ENCODE data around the gene BCAP31.
"Not testable (repeated sequence)": the region's sequence is repeated elsewhere in the genome, so short reads cannot be mapped to it uniquely, and the experiment has no call there.

Gene BCAP31

DNA sequence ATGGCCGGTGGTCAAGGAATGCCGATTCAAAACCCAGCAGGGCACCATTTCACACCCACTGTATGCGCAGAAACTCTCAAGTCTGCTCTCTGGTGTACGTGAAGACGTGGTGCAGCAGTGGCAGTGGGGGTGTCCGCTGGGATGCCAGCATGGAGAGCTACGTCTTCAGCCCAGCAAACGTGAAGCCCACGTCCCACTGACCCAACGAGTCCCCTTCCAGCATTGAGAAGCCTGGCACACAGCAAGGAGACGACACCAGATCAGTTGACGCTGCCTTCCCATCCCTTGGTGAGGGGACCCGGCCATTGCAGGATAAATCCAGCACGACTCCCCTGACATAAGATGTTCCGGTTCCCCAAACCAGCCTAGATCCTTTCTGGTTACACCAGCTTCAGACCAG lies 37.7 kb upstream of the BCAP31 start:
- Histone ChIP-seq H3K4me1 (ENCODE audit: insufficient read depth, poor library complexity, severe bottlenecking) (no peaks in the 10 kb centered on the region), H3K36me3 (ENCODE audit: low read depth) (no peaks in the 10 kb centered on the region), H3K27ac (ENCODE audit: poor library complexity, severe bottlenecking) (no peak overlapping the region), H3K4me3 (ENCODE audit: severe bottlenecking) (no peak overlapping the region), H3K9me3 (ENCODE audit: severe bottlenecking) (no peaks in the 10 kb centered on the region), H3K27me3 (ENCODE audit: insufficient read depth, poor library complexity, severe bottlenecking) (no peaks in the 10 kb centered on the region)
- no peak for TF ChIP-seq CTCF (IDR thresholded peaks at IDR 0.05; ENCODE audit: poor library complexity, severe bottlenecking)
- DNase-seq (ENCODE audit: low spot score) (no peak), ATAC-seq (ENCODE audit: low read depth) (no peak)

GRCh38 chrX:153755136-153755535 lies 30.9 kb upstream of the BCAP31 start:
- Histone ChIP-seq H3K4me3 (ENCODE audit: severe bottlenecking) (no peak overlapping the region), H3K9me3 (ENCODE audit: severe bottlenecking) (no peaks in the 10 kb centered on the region), H3K4me1 (ENCODE audit: insufficient read depth, poor library complexity, severe bottlenecking) (no peaks in the 10 kb centered on the region), H3K36me3 (ENCODE audit: low read depth) (no peaks in the 10 kb centered on the region), H3K27me3 (ENCODE audit: insufficient read depth, poor library complexity, severe bottlenecking) (no peaks in the 10 kb centered on the region), H3K27ac (ENCODE audit: poor library complexity, severe bottlenecking) (no peak overlapping the region)
- no peak for TF ChIP-seq CTCF (IDR thresholded peaks at IDR 0.05; ENCODE audit: poor library complexity, severe bottlenecking)
- ATAC-seq (ENCODE audit: low read depth) = no peak
- no peak for DNase-seq (ENCODE audit: low spot score)

GRCh38 chrX:153750127-153750774 lies 26.1 kb upstream of the BCAP31 start:
- ATAC-seq (ENCODE audit: low read depth) (no peak), DNase-seq (ENCODE audit: low spot score) (no peak)
- Histone ChIP-seq H3K4me1 (ENCODE audit: insufficient read depth, poor library complexity, severe bottlenecking) (no peaks in the 10 kb centered on the region), H3K36me3 (ENCODE audit: low read depth) (no peaks in the 10 kb centered on the region), H3K9me3 (ENCODE audit: severe bottlenecking) (no peaks in the 10 kb centered on the region), H3K27me3 (ENCODE audit: insufficient read depth, poor library complexity, severe bottlenecking) (no peaks in the 10 kb centered on the region), H3K27ac (ENCODE audit: poor library complexity, severe bottlenecking) (no peak overlapping the region), H3K4me3 (ENCODE audit: severe bottlenecking) (no peak overlapping the region)
- no peak for TF ChIP-seq CTCF (IDR thresholded peaks at IDR 0.05; ENCODE audit: poor library complexity, severe bottlenecking)

DNA sequence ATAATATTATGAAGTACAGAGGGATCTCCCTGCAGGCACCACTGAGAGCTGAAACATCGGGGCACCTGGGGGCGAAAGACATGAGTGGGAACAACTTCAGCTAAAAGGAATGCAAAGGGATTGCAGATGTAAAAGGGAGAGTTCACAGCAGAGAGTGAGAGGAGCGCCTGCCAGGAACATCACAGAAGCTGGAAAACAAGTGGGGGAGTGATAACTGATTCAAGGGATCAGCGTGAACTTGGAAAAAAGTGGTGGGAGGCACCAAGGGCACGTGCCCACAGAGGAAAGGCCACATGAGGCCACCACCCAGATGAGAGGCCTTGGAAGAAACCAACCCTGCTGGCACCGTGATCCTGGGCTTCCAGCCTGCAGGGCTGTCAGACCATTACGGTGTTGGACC lies 24.8 kb upstream of the BCAP31 start:
- not testable (repeated sequence) for H3K9me3 ChIP-seq (ENCODE audit: severe bottlenecking); H3K4me3 ChIP-seq (ENCODE audit: severe bottlenecking); H3K27ac ChIP-seq (ENCODE audit: poor library complexity, severe bottlenecking); H3K36me3 ChIP-seq (ENCODE audit: low read depth); ATAC-seq (ENCODE audit: low read depth); H3K4me1 ChIP-seq (ENCODE audit: insufficient read depth, poor library complexity, severe bottlenecking); H3K27me3 ChIP-seq (ENCODE audit: insufficient read depth, poor library complexity, severe bottlenecking); DNase-seq (ENCODE audit: low spot score)

DNA sequence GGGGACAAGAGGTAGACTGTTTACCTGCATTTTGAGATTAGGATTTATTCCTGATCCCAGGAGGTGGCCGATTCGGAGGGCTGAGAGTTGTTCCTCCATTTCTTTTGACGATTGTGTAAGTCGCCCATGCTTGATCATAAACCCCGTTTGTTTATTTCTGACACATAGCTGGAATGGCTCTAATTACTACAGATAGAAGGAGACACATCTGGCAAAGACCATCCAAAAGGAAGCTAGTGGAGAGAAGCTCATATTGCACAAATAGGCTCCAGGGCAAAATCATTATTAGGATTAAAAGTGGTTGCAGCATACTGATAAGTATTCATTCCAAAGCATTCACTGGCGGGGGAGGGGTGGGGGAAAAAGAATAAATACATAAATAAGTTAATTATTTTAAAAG lies 22.8 kb upstream of the BCAP31 start:
- not testable (repeated sequence) for ATAC-seq (ENCODE audit: low read depth); H3K27me3 ChIP-seq (ENCODE audit: insufficient read depth, poor library complexity, severe bottlenecking); H3K4me1 ChIP-seq (ENCODE audit: insufficient read depth, poor library complexity, severe bottlenecking); H3K27ac ChIP-seq (ENCODE audit: poor library complexity, severe bottlenecking); H3K9me3 ChIP-seq (ENCODE audit: severe bottlenecking); DNase-seq (ENCODE audit: low spot score); H3K4me3 ChIP-seq (ENCODE audit: severe bottlenecking); H3K36me3 ChIP-seq (ENCODE audit: low read depth)

GRCh38 chrX:153746359-153746758 lies 22.2 kb upstream of the BCAP31 start:
- DNase-seq (ENCODE audit: low spot score) = no peak
- Histone ChIP-seq H3K4me3 (ENCODE audit: severe bottlenecking) (no peak overlapping the region), H3K36me3 (ENCODE audit: low read depth) (no peaks in the 10 kb centered on the region), H3K27ac (ENCODE audit: poor library complexity, severe bottlenecking) (no peak overlapping the region), H3K27me3 (ENCODE audit: insufficient read depth, poor library complexity, severe bottlenecking) (no peaks in the 10 kb centered on the region), H3K4me1 (ENCODE audit: insufficient read depth, poor library complexity, severe bottlenecking) (no peaks in the 10 kb centered on the region), H3K9me3 (ENCODE audit: severe bottlenecking) (no peaks in the 10 kb centered on the region)
- no peak for ATAC-seq (ENCODE audit: low read depth)
- no peak for TF ChIP-seq CTCF (IDR thresholded peaks at IDR 0.05; ENCODE audit: poor library complexity, severe bottlenecking)

- not testable (repeated sequence) for H3K4me1 ChIP-seq (ENCODE audit: insufficient read depth, poor library complexity, severe bottlenecking); H3K4me3 ChIP-seq (ENCODE audit: severe bottlenecking); H3K27ac ChIP-seq (ENCODE audit: poor library complexity, severe bottlenecking); H3K36me3 ChIP-seq (ENCODE audit: low read depth); ATAC-seq (ENCODE audit: low read depth); DNase-seq (ENCODE audit: low spot score); H3K27me3 ChIP-seq (ENCODE audit: insufficient read depth, poor library complexity, severe bottlenecking); H3K9me3 ChIP-seq (ENCODE audit: severe bottlenecking)
Observed at GRCh38 chrX:153745067-153745433, 20.9 kb upstream of the BCAP31 start.

Data from RWPE2 (cell line).